Measurements from ENCODE around the gene RERE.

DNA sequence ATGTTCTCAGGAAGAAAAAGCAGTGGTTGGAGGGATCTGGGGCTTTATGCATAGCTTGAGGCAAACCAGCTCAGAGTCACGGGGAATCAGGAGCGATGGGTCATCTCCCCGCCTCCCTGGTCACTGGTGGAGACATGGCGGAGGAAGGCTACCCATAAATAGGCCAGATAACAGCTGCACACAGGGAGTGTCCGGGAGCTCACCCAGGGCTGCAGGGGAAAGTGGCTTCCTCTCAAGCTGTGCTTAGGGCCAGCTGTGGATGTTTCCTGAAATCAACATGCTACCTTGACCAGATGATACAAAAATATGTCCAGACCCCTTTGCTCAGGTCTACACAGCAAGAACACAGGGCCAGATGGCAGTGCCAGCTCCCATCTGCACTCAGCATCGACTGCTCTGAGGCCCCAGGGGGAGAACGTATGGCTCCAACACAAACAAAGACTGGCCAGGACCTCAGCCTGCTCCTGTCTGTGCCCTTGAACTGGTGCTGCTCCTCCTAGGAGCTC lies 27.1 kb upstream of the RERE start:
- TF ChIP-seq, protein P1, sequence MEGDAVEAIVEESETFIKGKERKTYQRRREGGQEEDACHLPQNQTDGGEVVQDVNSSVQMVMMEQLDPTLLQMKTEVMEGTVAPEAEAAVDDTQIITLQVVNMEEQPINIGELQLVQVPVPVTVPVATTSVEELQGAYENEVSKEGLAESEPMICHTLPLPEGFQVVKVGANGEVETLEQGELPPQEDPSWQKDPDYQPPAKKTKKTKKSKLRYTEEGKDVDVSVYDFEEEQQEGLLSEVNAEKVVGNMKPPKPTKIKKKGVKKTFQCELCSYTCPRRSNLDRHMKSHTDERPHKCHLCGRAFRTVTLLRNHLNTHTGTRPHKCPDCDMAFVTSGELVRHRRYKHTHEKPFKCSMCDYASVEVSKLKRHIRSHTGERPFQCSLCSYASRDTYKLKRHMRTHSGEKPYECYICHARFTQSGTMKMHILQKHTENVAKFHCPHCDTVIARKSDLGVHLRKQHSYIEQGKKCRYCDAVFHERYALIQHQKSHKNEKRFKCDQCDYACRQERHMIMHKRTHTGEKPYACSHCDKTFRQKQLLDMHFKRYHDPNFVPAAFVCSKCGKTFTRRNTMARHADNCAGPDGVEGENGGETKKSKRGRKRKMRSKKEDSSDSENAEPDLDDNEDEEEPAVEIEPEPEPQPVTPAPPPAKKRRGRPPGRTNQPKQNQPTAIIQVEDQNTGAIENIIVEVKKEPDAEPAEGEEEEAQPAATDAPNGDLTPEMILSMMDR (IDR thresholded peaks at IDR 0.05; ENCODE audit: borderline replicate concordance, extremely low read depth, low read length, poor library complexity, severe bottlenecking) = no peak
- TF ChIP-seq EZH2 (IDR thresholded peaks at IDR 0.05; ENCODE audit: borderline replicate concordance, low read depth, low read length, severe bottlenecking) = no peak
